GM12892 (cell line): ENCODE measurements around the gene RPS6KB2.
A peak's percentile ranks its signal among the peaks of the same experiment; 100 is the strongest.

Source experiments
- DNase-seq: peaks from one replicate; pipeline ENCODE4 v3.0.0; 2011; ENCODE audit not compliant: insufficient read length
- FAIRE-seq: peaks from 2 replicates; lab custom pipeline; 2011; peaks lifted over from hg19 to GRCh38; lab: Jason Lieb, UNC
- POLR2A ChIP-seq: IDR thresholded peaks from 2 replicates; pipeline ENCODE4 v1.6.1; 2011; ENCODE audit warnings: low read depth, low read length, control low read depth
- POLR2AphosphoS5 ChIP-seq: IDR thresholded peaks from 2 replicates; pipeline ENCODE4 v1.6.1; 2011; ENCODE audit warnings: low read depth, low read length, control low read depth
- TAF1 ChIP-seq: IDR thresholded peaks from 2 replicates; pipeline ENCODE4 v1.6.1; 2011; ENCODE audit warnings: low read depth, mild to moderate bottlenecking, control low read depth, low read length, borderline replicate concordance

RPS6KB2 gene

DNA sequence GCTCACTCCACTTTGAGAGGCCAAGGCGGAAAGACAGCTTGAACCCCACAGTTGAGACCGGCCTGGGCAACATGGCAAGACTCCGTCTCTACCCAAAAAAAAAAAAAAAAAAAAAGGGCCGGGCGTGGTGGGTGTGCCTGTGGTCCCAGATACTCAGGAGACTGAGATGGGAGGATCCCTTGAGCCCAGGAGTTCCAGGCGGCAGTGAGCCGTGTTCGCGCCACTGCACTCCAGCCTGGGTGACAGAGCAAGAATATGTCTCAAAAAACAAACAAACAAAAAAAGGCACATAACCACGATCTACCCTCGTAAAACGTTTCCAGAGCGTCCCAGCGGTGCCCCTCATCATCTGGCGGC lies 37.4 kb upstream of the RPS6KB2 start:
- FAIRE-seq (no peak), DNase-seq (no peak)
- TF ChIP-seq TAF1 (no peak), POLR2AphosphoS5 (no peak), POLR2A (no peak)

- peak; percentile 98 for FAIRE-seq
These were observed 36.8 kb upstream of the RPS6KB2 start, which contains the start of gene RAD9A for GRCh38 chr11:67391304-67392182. Gene RAD9A, plus strand, starts transcription at chr11:67391986. Its CDS starts 59 bp downstream, at chr11:67392045.

GRCh38 chr11:67392183-67392715 lies 36.0 kb upstream of the RPS6KB2 start:
- DNase-seq (no peak), FAIRE-seq (peak; percentile 36)
- TF ChIP-seq POLR2A = no peak
- no peak for TF ChIP-seq POLR2AphosphoS5
- no peak for TF ChIP-seq TAF1

More at GRCh38 chr11:67391304-67392182, 36.8 kb upstream of the RPS6KB2 start, which contains the start of gene RAD9A:
- peak; percentile 100 for DNase-seq
- peak; percentile 43; the same call in 1 of the 2 replicates for TF ChIP-seq TAF1
- TF ChIP-seq POLR2AphosphoS5 = peak; percentile 61; the same call in 1 of the 2 replicates
- TF ChIP-seq POLR2A = peak; percentile 71

- DNase-seq (no peak), FAIRE-seq (no peak)
- TF ChIP-seq POLR2AphosphoS5 (no peak), TAF1 (no peak), POLR2A (no peak)
These were observed 34.9 kb upstream of the RPS6KB2 start for GRCh38 chr11:67393437-67393836.

- DNase-seq (no peak), FAIRE-seq (no peak)
- TF ChIP-seq POLR2AphosphoS5 = no peak
- TF ChIP-seq POLR2A = no peak
- no peak for TF ChIP-seq TAF1
These were observed 34.3 kb upstream of the RPS6KB2 start for GRCh38 chr11:67393990-67394389.

- TF ChIP-seq POLR2A (no peak), TAF1 (no peak), POLR2AphosphoS5 (0 out of 2 replicates have a peak, but pooled peaks have one; percentile 4)
- FAIRE-seq = no peak
- no peak for DNase-seq
These were observed 32.6 kb upstream of the RPS6KB2 start for GRCh38 chr11:67395555-67396258.

DNA sequence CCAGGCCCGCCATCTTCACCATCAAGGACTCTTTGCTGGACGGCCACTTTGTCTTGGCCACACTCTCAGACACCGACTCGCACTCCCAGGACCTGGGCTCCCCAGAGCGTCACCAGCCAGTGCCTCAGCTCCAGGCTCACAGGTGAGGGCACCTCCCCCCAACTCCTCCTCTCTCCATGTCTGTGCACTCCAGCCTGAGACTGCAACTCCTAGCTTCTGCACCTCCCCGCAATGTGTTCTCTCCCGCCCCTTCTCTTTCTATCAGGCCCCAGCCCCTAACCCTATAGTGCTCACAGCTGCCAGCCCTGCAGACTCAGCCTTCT lies 32.1 kb upstream of the RPS6KB2 start:
- TF ChIP-seq POLR2AphosphoS5 = no peak
- 0 out of 2 replicates have a peak, but pooled peaks have one; percentile 4 for TF ChIP-seq POLR2A
- no peak for FAIRE-seq
- no peak for DNase-seq

- TF ChIP-seq POLR2AphosphoS5 = 0 out of 2 replicates have a peak, but pooled peaks have one; percentile 35
- TF ChIP-seq POLR2A = no peak
- DNase-seq (no peak), FAIRE-seq (no peak)
These were observed 31.5 kb upstream of the RPS6KB2 start for GRCh38 chr11:67396587-67397389.

- DNase-seq (no peak), FAIRE-seq (no peak)
- TF ChIP-seq POLR2A = no peak
- TF ChIP-seq TAF1 = no peak
- no peak for TF ChIP-seq POLR2AphosphoS5
These were observed 30.8 kb upstream of the RPS6KB2 start for GRCh38 chr11:67397536-67397935.

DNA sequence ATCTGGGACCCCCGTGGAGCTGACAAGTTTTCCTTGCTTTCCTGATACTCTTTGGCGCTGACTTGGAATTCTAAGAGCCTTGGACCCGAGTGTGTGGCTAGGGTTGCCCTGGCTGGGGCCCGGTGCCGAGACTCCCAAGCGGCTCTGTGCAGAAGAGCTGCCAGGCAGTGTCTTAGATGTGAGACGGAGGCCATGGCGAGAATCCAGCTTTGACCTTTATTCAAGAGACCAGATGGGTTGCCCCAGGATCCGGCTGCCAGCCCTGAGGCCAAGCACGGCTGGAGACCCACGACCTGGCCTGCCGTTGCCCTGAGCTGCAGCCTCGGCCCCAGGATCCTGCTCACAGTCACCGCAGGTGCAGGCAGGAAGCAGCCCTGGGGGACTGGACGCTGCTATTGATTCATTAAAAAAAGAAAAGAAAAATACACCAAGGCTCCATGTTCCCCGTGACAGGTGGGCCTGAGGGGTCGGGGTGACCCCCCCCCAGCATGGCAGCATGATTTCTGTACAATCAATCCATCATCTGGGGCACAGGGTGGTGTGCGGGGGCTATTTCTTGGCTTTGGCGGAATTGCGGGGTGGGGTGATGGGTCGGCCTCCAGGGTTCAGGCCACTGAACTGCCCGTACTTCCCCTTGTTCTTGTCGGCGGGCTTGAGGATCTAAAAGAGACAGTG lies 30.2 kb upstream of the RPS6KB2 start:
- FAIRE-seq = no peak
- TF ChIP-seq POLR2AphosphoS5 (no peak; the same call in 1 of the 2 replicates), TAF1 (no peak), POLR2A (no peak)
- DNase-seq = no peak
